Measurements from ENCODE around the gene HECTD3. TPM values are rescaled to one million over a fixed set of nuclear protein-coding genes. Genes with fewer than 3 reads are reported as not detected.
"Not testable (repeated sequence)": the region's sequence is repeated elsewhere in the genome, so short reads cannot be mapped to it uniquely, and the experiment has no call there.

HECTD3 gene
- total RNA-seq, 1 donor from 2014 or later, result 32.1 TPM

- DNase-seq (ENCODE audit: low spot score in 2 of 2), result no peak
- Histone ChIP-seq H3K27me3 (no peaks in the 10 kb centered on the region), H3K36me3 (peaks cover 23 to 71% of the 10 kb centered on the region in 2 donors), H3K4me3 (no peak overlapping the region), H3K9me3 (no peaks in the 10 kb centered on the region), H3K4me1 (no peaks in the 10 kb centered on the region), H3K27ac (no peak overlapping the region)
- no peak for TF ChIP-seq CTCF (IDR thresholded peaks at IDR 0.05)
- intact Hi-C loops (cut with DNase I), result no loop called here
Observed at GRCh38 chr1:44976252-44976651, 34.9 kb downstream of the HECTD3 start.

GRCh38 chr1:44973645-44974044, 37.5 kb downstream of the HECTD3 start:
- Histone ChIP-seq H3K36me3 (peaks cover 19 to 48% of the 10 kb centered on the region in 2 donors), H3K27ac (no peak overlapping the region)
- intact Hi-C loops (cut with DNase I), result no loop called here

DNA sequence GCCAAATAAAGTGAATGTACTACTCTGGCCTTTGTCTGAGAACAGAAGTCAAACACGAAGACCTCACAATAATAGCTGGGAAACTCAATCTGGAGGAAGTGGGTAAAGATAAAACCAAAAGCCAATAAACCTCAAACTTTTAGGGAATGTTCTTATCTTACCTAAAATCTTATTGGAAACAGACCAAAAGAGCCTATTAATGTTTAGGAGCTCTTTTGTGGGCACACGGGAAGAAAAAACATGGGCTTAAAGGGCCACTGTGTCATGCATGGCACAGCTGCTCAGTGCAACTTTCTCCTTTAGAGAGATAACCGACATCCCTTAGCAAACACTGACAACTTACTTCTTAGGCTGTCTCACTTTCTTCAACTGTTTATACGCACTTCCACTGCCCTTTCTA, 40.8 kb downstream of the HECTD3 start:
- TF ChIP-seq CTCF (IDR thresholded peaks at IDR 0.05), result no peak
- H3K27ac ChIP-seq, result no peak overlapping the region
- peaks cover 0 to 7% of the 10 kb centered on the region in 2 donors for H3K4me1 ChIP-seq
- DNase-seq (ENCODE audit: low spot score in 2 of 2), result no peak
- intact Hi-C loops (cut with DNase I), result no loop called here
- no peaks in the 10 kb centered on the region for H3K27me3 ChIP-seq
- no peak overlapping the region for H3K4me3 ChIP-seq
- H3K36me3 ChIP-seq, result peaks cover 0 to 14% of the 10 kb centered on the region in 2 donors
- no peaks in the 10 kb centered on the region for H3K9me3 ChIP-seq

More at GRCh38 chr1:44973645-44974044, 37.5 kb downstream of the HECTD3 start:
- DNase-seq (ENCODE audit: low spot score in 2 of 2), result no peak
- Histone ChIP-seq H3K27me3 (no peaks in the 10 kb centered on the region), H3K9me3 (no peaks in the 10 kb centered on the region), H3K4me1 (no peaks in the 10 kb centered on the region), H3K4me3 (no peak overlapping the region)
- no peak for TF ChIP-seq CTCF (IDR thresholded peaks at IDR 0.05)

DNA sequence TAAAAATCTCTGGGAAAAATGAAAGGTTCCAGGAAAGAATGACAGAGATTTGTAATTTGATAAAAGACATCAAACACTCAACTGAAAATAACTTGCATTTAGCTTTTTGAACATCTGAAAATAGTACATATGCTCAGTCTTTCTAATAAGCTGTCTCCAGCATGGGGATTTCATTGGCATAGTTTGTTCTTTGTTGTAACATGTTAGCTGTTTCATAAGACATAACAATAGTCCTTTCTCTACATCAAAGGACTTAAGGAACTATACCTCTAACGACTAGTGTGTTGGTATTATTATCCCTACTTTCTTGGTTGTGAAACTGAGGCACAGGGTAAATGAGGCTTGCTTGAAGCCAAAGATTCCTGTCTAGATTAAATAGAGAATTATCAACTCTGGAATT, 46.7 kb downstream of the HECTD3 start:
- H3K9me3 ChIP-seq, result no peaks in the 10 kb centered on the region
- peaks cover 0 to 7% of the 10 kb centered on the region in 2 donors for H3K4me1 ChIP-seq
- H3K36me3 ChIP-seq, result no peaks in the 10 kb centered on the region
- no peak overlapping the region for H3K4me3 ChIP-seq
- no peak overlapping the region for H3K27ac ChIP-seq
- TF ChIP-seq CTCF (IDR thresholded peaks at IDR 0.05), result no peak
- no peak for DNase-seq (ENCODE audit: low spot score in 2 of 2)
- no peaks in the 10 kb centered on the region for H3K27me3 ChIP-seq
- intact Hi-C loops (cut with DNase I), result no loop called here

GRCh38 chr1:44962729-44963128, 48.4 kb downstream of the HECTD3 start:
- Histone ChIP-seq H3K4me3 (no peak overlapping the region), H3K4me1 (peaks cover 0 to 2% of the 10 kb centered on the region in 2 donors), H3K9me3 (no peaks in the 10 kb centered on the region), H3K27me3 (no peaks in the 10 kb centered on the region), H3K27ac (no peak overlapping the region), H3K36me3 (peaks cover 0 to 3% of the 10 kb centered on the region in 2 donors)
- no peak for TF ChIP-seq CTCF (IDR thresholded peaks at IDR 0.05)
- intact Hi-C loops (cut with DNase I), result no loop called here
- DNase-seq (ENCODE audit: low spot score in 2 of 2), result no peak

- H3K27me3 ChIP-seq; DNase-seq (ENCODE audit: low spot score in 2 of 2); H3K9me3 ChIP-seq; H3K4me3 ChIP-seq; intact Hi-C loops (cut with DNase I); H3K4me1 ChIP-seq; H3K27ac ChIP-seq; H3K36me3 ChIP-seq: not testable (repeated sequence)
Observed at GRCh38 chr1:44962022-44962421, 49.1 kb downstream of the HECTD3 start.

GRCh38 chr1:44957566-44957965, 53.6 kb downstream of the HECTD3 start:
- H3K27ac ChIP-seq; H3K4me1 ChIP-seq; DNase-seq (ENCODE audit: low spot score in 2 of 2); intact Hi-C loops (cut with DNase I); H3K9me3 ChIP-seq; H3K4me3 ChIP-seq; H3K27me3 ChIP-seq; H3K36me3 ChIP-seq: not testable (repeated sequence)

DNA sequence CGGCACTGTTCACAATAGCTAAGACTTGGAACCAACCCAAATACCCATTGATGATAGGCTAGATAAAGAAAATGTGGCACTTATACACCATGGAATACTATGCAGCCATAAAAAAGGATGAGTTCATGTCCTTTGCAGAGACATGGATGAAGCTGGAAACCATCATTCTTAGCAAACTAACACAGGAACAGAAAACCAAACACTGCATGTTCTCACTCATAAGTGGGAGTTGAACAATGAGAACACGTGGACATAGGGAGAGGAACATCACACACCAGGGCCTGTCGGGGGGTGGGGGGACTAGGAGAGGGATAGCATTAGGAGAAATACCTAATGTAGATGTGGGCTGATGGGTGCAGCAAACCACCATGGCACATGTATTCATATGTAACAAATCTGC, 55.0 kb downstream of the HECTD3 start:
- H3K9me3 ChIP-seq; H3K4me1 ChIP-seq; intact Hi-C loops (cut with DNase I); H3K27ac ChIP-seq; H3K36me3 ChIP-seq; DNase-seq (ENCODE audit: low spot score in 2 of 2); H3K27me3 ChIP-seq; H3K4me3 ChIP-seq: not testable (repeated sequence)
